A673 (cell line): ENCODE results near the gene CHAD. TPM values are rescaled to one million over a fixed set of nuclear protein-coding genes. Genes with fewer than 3 reads are reported as not detected.

Source experiments
- BruUV-seq: library from RNA; stranded (reverse); fragments of 400-500 nt; replicated peaks from 2 replicates; lab custom pipeline; 2021; lab: Mats Ljungman, UMichigan
- CTCF ChIA-PET: fragments of 300-600 bp; sonication (Branson Sonifier 250); formaldehyde crosslinking; loops from one replicate; lab custom pipeline; 2022; ENCODE audit warnings: antibody characterized with exemption; lab: Charles Lee
- POLR2A ChIA-PET: fragments of 300-600 bp; sonication (Branson Sonifier 250); formaldehyde crosslinking; loops from one replicate; lab custom pipeline; 2022; ENCODE audit warnings: antibody characterized with exemption; ENCODE audit not compliant: low non-redundant PET; lab: Charles Lee
- DNase-seq: peaks from one replicate; pipeline ENCODE4 v3.0.0-alpha.2; 2015; ENCODE audit warnings: low spot score
- H3K27ac ChIP-seq: fragments of 200-600 bp; sonication (generic); 2 replicates; pipeline ENCODE4 v1.5.1; 2016; ENCODE audit warnings: mixed run types, low read depth, mild to moderate bottlenecking, mixed read lengths, antibody characterized with exemption, low read length; ENCODE audit not compliant: poor library complexity, severe bottlenecking
- H3K27me3 ChIP-seq: fragments of 200-600 bp; sonication (generic); replicated peaks from 2 replicates; pipeline ENCODE4 v1.6.1; 2017; ENCODE audit warnings: mixed run types, low read depth, mild to moderate bottlenecking, mixed read lengths, antibody characterized with exemption, low read length; ENCODE audit not compliant: insufficient read depth, poor library complexity
- H3K36me3 ChIP-seq: fragments of 200-600 bp; sonication (generic); 2 replicates; pipeline ENCODE4 v1.6.1; 2016; ENCODE audit warnings: mixed run types, mild to moderate bottlenecking, mixed read lengths, antibody characterized with exemption, low read length; ENCODE audit not compliant: insufficient read depth, poor library complexity, severe bottlenecking
- H3K4me1 ChIP-seq: fragments of 200-600 bp; sonication (generic); 2 replicates; pipeline ENCODE4 v1.6.1; 2017; ENCODE audit warnings: mixed run types, mild to moderate bottlenecking, mixed read lengths, antibody characterized with exemption, low read length; ENCODE audit not compliant: insufficient read depth, poor library complexity, severe bottlenecking
- H3K4me3 ChIP-seq: fragments of 200-600 bp; sonication (generic); 2 replicates; pipeline ENCODE4 v1.5.1; 2016; ENCODE audit warnings: low read depth, mixed run types, mild to moderate bottlenecking, mixed read lengths, low read length; ENCODE audit not compliant: poor library complexity, severe bottlenecking
- H3K9me3 ChIP-seq: fragments of 200-600 bp; sonication (generic); 2 replicates; pipeline ENCODE4 v1.6.1; 2016; ENCODE audit warnings: mixed run types, low read depth, mild to moderate bottlenecking, mixed read lengths, antibody characterized with exemption, low read length; ENCODE audit not compliant: poor library complexity, severe bottlenecking
- EZH2 ChIP-seq: fragments of 200-600 bp; sonication (generic); IDR thresholded peaks from 2 replicates; pipeline ENCODE4 v1.6.1; 2017; ENCODE audit warnings: borderline replicate concordance, low read depth, mild to moderate bottlenecking, mixed read lengths, antibody characterized with exemption, low read length; ENCODE audit not compliant: poor library complexity, severe bottlenecking
- intact Hi-C: fragments of 100-400 bp; cut with micrococcal nuclease; formaldehyde crosslinking; loops from one replicate; pipeline ENCODE4 v1.10.0; 2022; ENCODE audit not compliant: unreplicated experiment
- total RNA-seq: library from RNA; stranded (reverse); gene quantifications from 2 replicates; pipeline ENCODE4 v1.2.3, GENCODE V29; 2021
- TF ChIP-seq, protein P1 (sequence below): fragments of 300-800, 200-600 bp; sonication (generic); conservative IDR thresholded peaks from 2 replicates; pipeline ENCODE4 v1.5.1; 2017; ENCODE audit warnings: low read depth, mild to moderate bottlenecking, antibody characterized with exemption, low read length, moderate library complexity, mixed read lengths

CHAD gene
- total RNA-seq, 1 experiment from 2014 or later, result not detected

DNA sequence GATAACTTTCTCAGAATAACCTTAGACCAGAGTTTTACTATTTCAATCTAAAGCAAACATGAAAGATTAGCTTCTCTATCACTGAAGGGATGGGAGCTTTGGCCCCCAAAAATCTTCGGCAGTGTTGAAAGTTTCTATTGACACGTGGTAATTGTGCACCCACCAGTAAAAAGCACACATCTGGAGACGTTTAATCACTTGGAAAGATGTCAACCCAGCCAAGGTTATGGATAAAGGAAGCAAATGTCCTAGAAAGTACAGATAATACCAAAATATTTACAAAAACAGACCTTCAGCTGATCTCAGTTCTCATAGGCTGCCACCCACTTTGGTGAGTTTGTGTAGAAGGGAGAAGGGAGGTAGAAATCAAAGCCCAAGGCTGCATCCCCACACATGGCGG lies 44.8 kb upstream of the CHAD start:
- intact Hi-C loops, result no loop called here
- ChIA-PET CTCF (no interaction called here), POLR2A (no interaction called here)
- H3K27me3 ChIP-seq, result no peaks in the 10 kb centered on the region
- H3K36me3 ChIP-seq, result no peaks in the 10 kb centered on the region
- DNase-seq, result no peak
- no peak overlapping the region for H3K4me3 ChIP-seq
- H3K27ac ChIP-seq, result no peak overlapping the region
- TF ChIP-seq, protein P1, sequence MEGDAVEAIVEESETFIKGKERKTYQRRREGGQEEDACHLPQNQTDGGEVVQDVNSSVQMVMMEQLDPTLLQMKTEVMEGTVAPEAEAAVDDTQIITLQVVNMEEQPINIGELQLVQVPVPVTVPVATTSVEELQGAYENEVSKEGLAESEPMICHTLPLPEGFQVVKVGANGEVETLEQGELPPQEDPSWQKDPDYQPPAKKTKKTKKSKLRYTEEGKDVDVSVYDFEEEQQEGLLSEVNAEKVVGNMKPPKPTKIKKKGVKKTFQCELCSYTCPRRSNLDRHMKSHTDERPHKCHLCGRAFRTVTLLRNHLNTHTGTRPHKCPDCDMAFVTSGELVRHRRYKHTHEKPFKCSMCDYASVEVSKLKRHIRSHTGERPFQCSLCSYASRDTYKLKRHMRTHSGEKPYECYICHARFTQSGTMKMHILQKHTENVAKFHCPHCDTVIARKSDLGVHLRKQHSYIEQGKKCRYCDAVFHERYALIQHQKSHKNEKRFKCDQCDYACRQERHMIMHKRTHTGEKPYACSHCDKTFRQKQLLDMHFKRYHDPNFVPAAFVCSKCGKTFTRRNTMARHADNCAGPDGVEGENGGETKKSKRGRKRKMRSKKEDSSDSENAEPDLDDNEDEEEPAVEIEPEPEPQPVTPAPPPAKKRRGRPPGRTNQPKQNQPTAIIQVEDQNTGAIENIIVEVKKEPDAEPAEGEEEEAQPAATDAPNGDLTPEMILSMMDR, result no peak
- TF ChIP-seq EZH2, result no peak
- H3K4me1 ChIP-seq, result no peaks in the 10 kb centered on the region
- no TSS peak for BruUV-seq
- no peaks in the 10 kb centered on the region for H3K9me3 ChIP-seq

DNA sequence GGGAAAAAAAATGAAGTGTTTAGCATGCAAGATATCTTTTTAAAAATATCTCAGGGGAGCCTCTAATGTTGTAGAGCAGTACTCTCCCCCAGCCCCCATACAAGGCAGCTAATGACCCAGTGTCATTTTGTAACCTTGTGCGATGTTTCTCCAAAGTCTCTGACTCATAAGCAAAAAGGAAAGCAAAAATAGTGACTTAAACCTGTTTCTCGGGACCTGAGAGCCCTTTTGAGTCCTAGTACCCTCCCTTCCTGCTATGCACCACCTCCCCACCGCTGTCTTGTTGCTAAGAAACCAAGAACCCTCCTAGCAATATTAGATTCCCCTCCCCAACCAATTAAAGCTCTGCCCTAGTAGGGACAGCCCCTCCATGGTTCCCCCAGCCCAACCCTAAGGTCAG lies 42.4 kb upstream of the CHAD start:
- H3K36me3 ChIP-seq, result no peaks in the 10 kb centered on the region
- no peak for DNase-seq
- TF ChIP-seq, protein P1, result no peak
- no peak for TF ChIP-seq EZH2
- BruUV-seq, result no TSS peak
- H3K4me3 ChIP-seq, result no peak overlapping the region
- intact Hi-C loops, result no loop called here
- ChIA-PET CTCF (interaction anchor here (0.5 kb wide), 1 partner anchor 10 kb away, joined by 4 read pairs; no protein-coding TSS in a partner anchor), POLR2A (no interaction called here)
- peaks cover 6% of the 10 kb centered on the region for H3K4me1 ChIP-seq
- no peak overlapping the region for H3K27ac ChIP-seq
- no peaks in the 10 kb centered on the region for H3K9me3 ChIP-seq
- H3K27me3 ChIP-seq, result no peaks in the 10 kb centered on the region

- no TSS peak for BruUV-seq
- no peak overlapping the region for H3K27ac ChIP-seq
These were observed 40.1 kb upstream of the CHAD start for GRCh38 chr17:50508573-50509460.

More at GRCh38 chr17:50508573-50509460, 40.1 kb upstream of the CHAD start:
- H3K4me1 ChIP-seq, result peaks cover 6% of the 10 kb centered on the region
- H3K36me3 ChIP-seq, result no peaks in the 10 kb centered on the region
- no peaks in the 10 kb centered on the region for H3K27me3 ChIP-seq
- peak overlapping the region; percentile 48 for H3K4me3 ChIP-seq
- DNase-seq, result no peak
- intact Hi-C loops, result no loop called here
- ChIA-PET POLR2A (interaction anchor here (0.6 kb wide), 1 partner anchor 358 kb away, joined by 4 read pairs; the partner anchor contains the start of gene TOB1), CTCF (no interaction called here)
- no peaks in the 10 kb centered on the region for H3K9me3 ChIP-seq
- no peak for TF ChIP-seq EZH2
- TF ChIP-seq, protein P1, result no peak
